ENCODE results near the gene INSR. TPM values are rescaled to one million over a fixed set of nuclear protein-coding genes. Genes with fewer than 3 reads are reported as not detected.

Gene INSR
- total RNA-seq, 1 donor from 2014 or later: 39.3 TPM

DNA sequence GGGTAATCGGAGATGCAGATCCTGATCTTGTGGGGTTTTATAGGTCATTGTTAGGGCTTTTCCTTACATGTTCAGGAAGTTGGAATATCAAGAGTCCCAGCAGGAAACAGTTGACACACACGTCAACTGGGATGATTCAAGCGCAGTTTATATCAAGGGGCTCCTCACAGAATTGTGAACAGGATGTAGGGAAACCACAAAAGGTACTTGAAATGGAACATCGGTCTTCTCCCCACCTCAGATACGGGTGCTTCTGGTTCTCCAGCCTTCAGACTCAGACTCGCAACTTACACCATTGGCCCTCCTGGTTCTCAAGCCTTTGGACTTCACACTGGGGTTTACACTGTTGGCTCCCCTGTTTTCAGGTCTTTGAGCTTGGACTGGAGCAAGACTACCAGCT lies 205.2 kb downstream of the INSR start:
- no peaks in the 10 kb centered on the region for H3K27me3 ChIP-seq
- intact Hi-C loops (cut with DNase I): no loop called here
- no peaks in the 10 kb centered on the region for H3K4me1 ChIP-seq
- no peak overlapping the region for H3K4me3 ChIP-seq
- peaks cover 15 to 32% of the 10 kb centered on the region in 2 donors for H3K36me3 ChIP-seq
- peaks cover 48 to 70% of the 10 kb centered on the region in 2 donors for H3K9me3 ChIP-seq
- H3K27ac ChIP-seq: no peak overlapping the region
- no peak for DNase-seq (ENCODE audit: low spot score in 2 of 2)
- TF ChIP-seq, protein P1, sequence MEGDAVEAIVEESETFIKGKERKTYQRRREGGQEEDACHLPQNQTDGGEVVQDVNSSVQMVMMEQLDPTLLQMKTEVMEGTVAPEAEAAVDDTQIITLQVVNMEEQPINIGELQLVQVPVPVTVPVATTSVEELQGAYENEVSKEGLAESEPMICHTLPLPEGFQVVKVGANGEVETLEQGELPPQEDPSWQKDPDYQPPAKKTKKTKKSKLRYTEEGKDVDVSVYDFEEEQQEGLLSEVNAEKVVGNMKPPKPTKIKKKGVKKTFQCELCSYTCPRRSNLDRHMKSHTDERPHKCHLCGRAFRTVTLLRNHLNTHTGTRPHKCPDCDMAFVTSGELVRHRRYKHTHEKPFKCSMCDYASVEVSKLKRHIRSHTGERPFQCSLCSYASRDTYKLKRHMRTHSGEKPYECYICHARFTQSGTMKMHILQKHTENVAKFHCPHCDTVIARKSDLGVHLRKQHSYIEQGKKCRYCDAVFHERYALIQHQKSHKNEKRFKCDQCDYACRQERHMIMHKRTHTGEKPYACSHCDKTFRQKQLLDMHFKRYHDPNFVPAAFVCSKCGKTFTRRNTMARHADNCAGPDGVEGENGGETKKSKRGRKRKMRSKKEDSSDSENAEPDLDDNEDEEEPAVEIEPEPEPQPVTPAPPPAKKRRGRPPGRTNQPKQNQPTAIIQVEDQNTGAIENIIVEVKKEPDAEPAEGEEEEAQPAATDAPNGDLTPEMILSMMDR (IDR thresholded peaks at IDR 0.05): no peak

DNA sequence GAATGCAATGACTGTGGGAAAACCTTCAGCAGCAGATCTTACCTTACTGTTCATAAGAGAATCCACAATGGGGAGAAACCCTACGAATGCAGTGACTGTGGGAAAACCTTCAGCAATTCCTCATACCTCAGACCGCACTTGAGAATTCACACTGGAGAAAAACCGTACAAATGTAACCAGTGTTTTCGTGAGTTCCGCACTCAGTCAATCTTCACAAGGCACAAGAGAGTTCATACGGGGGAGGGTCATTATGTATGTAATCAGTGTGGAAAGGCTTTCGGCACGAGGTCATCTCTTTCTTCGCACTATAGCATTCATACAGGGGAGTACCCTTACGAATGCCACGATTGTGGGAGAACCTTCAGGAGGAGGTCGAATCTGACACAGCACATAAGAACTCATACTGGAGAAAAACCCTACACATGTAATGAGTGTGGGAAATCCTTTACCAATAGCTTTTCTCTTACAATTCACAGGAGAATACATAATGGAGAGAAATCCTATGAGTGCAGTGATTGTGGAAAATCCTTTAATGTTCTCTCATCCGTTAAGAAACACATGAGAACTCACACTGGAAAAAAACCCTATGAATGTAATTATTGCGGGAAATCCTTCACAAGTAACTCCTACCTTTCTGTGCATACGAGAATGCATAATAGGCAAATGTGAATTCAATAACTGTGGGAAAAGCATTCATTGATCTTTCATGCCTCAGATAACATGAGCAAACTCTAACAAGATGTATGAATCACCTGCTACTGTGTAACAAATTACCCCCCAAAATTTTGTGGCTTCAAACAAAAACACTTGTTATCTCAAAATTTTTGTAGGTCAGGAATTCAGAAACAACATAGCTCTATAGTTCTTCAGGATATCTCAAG lies 210.9 kb downstream of the INSR start:
- no peak for DNase-seq (ENCODE audit: low spot score in 2 of 2)
- Histone ChIP-seq H3K4me1 (no peaks in the 10 kb centered on the region), H3K36me3 (peaks cover 72 to 82% of the 10 kb centered on the region in 2 donors), H3K4me3 (peak overlapping the region in 1 of 2 donors; percentile 12), H3K27me3 (no peaks in the 10 kb centered on the region), H3K9me3 (peaks cover 97 to 100% of the 10 kb centered on the region in 2 donors), H3K27ac (no peak overlapping the region)
- TF ChIP-seq, protein P1 (IDR thresholded peaks at IDR 0.05): no peak
- intact Hi-C loops (cut with DNase I): no loop called here

GRCh38 chr19:7078008-7078407 lies 216.2 kb downstream of the INSR start:
- H3K36me3 ChIP-seq: peaks cover 100% of the 10 kb centered on the region in 2 donors
- DNase-seq (ENCODE audit: low spot score in 2 of 2): no peak
- peaks cover 69 to 83% of the 10 kb centered on the region in 2 donors for H3K9me3 ChIP-seq
- intact Hi-C loops (cut with DNase I): no loop called here
- no peak overlapping the region for H3K4me3 ChIP-seq
- no peaks in the 10 kb centered on the region for H3K27me3 ChIP-seq
- H3K27ac ChIP-seq: no peak overlapping the region
- no peaks in the 10 kb centered on the region for H3K4me1 ChIP-seq
- TF ChIP-seq, protein P1 (IDR thresholded peaks at IDR 0.05): no peak

DNA sequence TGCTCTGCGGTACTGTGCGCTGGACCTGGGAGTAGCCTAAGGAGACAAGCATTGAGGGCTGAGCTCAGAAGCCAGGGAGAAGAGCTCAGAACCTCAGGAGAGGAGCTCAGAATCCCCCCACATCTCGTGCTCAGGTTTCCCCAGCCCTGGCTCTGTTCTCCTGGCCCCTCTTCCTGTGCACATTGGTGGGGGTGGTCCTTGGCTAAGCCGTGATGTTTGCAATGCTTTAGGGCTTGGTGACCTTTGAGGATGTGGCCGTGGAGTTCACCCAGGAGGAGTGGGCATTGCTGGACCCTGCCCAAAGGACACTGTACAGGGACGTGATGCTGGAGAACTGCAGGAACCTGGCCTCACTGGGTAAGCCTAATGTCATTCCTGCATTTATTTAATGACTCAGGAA lies 218.1 kb downstream of the INSR start:
- DNase-seq (ENCODE audit: low spot score in 2 of 2): no peak
- Histone ChIP-seq H3K4me3 (no peak overlapping the region), H3K27me3 (no peaks in the 10 kb centered on the region), H3K27ac (no peak overlapping the region), H3K9me3 (peaks cover 51 to 64% of the 10 kb centered on the region in 2 donors), H3K4me1 (no peaks in the 10 kb centered on the region), H3K36me3 (peaks cover 96 to 97% of the 10 kb centered on the region in 2 donors)
- intact Hi-C loops (cut with DNase I): no loop called here
- TF ChIP-seq, protein P1 (IDR thresholded peaks at IDR 0.05): no peak

DNA sequence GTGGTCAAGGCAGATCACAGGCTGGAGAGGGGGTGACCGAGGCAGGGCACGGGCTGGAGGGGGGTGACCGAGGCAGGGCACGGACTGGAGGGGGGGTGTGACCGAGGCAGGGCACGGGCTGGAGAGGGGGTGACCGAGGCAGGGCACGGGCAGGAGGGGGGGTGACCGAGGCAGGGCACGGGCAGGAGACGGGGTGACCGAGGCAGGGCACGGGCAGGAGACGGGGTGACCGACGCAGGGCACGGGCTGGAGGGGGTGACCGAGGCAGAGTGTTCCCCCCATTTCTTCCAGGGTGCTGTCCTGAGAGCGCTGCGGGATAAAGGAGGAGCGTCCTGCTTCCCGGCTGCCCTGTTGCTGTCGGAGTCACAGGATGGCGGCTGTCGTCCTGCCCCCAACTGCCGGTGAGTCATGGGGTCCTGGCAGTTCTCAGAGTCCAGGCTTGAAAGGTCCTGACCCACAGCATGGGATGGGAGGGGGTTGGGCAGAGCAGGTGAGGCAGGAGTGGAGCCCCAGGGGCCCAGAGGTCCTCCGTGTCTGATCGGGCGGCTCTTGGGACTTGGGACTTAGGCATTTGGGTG lies 219.4 kb downstream of the INSR start:
- Histone ChIP-seq H3K4me3 (no peak overlapping the region), H3K4me1 (peaks cover 0 to 6% of the 10 kb centered on the region in 2 donors), H3K27me3 (no peaks in the 10 kb centered on the region), H3K36me3 (peaks cover 86 to 88% of the 10 kb centered on the region in 2 donors), H3K27ac (no peak overlapping the region), H3K9me3 (peaks cover 38 to 51% of the 10 kb centered on the region in 2 donors)
- intact Hi-C loops (cut with DNase I): no loop called here
- TF ChIP-seq, protein P1 (IDR thresholded peaks at IDR 0.05): no peak
- no peak for DNase-seq (ENCODE audit: low spot score in 2 of 2)
